NB4 (cell line): Measurements from ENCODE around the gene TENM4.
A peak's percentile ranks its signal among the peaks of the same experiment; 100 is the strongest.

Source experiments
- DNase-seq: peaks from one replicate; pipeline ENCODE4 v3.0.0; 2010; ENCODE audit warnings: low read depth
- H3K4me3 ChIP-seq: one replicate; pipeline ENCODE4 v1.5.1; 2011; ENCODE audit warnings: mild to moderate bottlenecking, low read depth, low read length, moderate library complexity
- CTCF ChIP-seq: IDR thresholded peaks from one replicate; pipeline ENCODE4 v1.5.1; 2012; ENCODE audit warnings: low read depth, low read length
- MAX ChIP-seq: IDR thresholded peaks from 2 replicates; pipeline ENCODE4 v1.6.1; 2011; ENCODE audit warnings: low read depth, low read length
- MYC ChIP-seq: IDR thresholded peaks from 2 replicates; pipeline ENCODE4 v1.6.1; 2011; ENCODE audit warnings: low read depth, low read length
- POLR2A ChIP-seq: IDR thresholded peaks from 2 replicates; pipeline ENCODE4 v1.6.1; 2011; ENCODE audit warnings: mild to moderate bottlenecking; ENCODE audit not compliant: insufficient read length; ENCODE audit errors: extremely low read depth

The TENM4 gene

GRCh38 chr11:79080551-79080950 is 360.3 kb downstream of the TENM4 start:
- TF ChIP-seq MAX (no peak), MYC (no peak), CTCF (no peak), POLR2A (no peak)
- no peak overlapping the region for H3K4me3 ChIP-seq
- no peak for DNase-seq

DNA sequence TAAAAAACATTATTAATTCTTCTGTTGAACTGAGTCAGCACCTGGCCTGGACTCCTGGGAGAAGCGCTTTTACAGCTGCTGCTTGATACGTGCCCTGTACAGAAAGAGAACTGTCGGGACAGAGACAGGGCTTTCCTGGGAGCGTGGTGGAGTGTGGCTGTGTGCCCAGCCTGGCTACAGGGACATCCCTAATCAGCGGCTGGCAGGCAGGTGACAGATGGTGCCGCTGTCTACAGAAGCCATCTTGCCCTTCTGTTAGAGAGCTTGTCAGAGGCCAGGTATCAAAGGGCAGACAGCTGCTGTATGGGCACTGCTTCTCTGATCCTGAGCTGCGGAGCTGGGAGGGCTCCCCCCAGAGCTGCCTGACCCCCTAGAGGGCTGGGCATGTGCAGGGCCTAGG is 361.8 kb downstream of the TENM4 start:
- no peak for DNase-seq
- TF ChIP-seq MAX (no peak), CTCF (no peak), POLR2A (no peak), MYC (no peak)
- no peak overlapping the region for H3K4me3 ChIP-seq

DNA sequence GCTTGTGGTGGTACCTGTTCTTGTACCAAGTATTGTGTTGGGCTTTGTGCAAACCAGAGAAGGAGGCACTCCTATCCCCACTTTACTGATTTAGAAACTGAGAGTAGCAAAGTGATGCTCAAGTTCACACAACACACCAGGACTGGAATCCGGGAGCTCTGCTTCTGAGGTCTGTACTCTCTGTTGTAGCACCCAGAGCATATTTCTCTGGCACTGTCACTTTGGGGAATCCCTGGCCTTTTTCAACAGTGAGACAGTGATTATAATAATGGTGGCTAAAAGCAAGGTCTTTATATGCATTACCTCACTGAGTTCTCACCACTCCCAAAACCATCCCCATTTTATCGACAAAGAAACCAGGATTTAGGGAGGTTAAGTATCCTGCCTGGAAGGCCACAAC is 362.4 kb downstream of the TENM4 start:
- DNase-seq, result no peak
- no peak overlapping the region for H3K4me3 ChIP-seq
- TF ChIP-seq CTCF, result no peak
- TF ChIP-seq POLR2A, result no peak
- no peak for TF ChIP-seq MAX
- no peak for TF ChIP-seq MYC

- no peak for TF ChIP-seq CTCF
- no peak for TF ChIP-seq MYC
- no peak for TF ChIP-seq POLR2A
- no peak for TF ChIP-seq MAX
- H3K4me3 ChIP-seq, result no peak overlapping the region
- no peak for DNase-seq
These were observed 363.0 kb downstream of the TENM4 start for GRCh38 chr11:79077702-79078330.

DNA sequence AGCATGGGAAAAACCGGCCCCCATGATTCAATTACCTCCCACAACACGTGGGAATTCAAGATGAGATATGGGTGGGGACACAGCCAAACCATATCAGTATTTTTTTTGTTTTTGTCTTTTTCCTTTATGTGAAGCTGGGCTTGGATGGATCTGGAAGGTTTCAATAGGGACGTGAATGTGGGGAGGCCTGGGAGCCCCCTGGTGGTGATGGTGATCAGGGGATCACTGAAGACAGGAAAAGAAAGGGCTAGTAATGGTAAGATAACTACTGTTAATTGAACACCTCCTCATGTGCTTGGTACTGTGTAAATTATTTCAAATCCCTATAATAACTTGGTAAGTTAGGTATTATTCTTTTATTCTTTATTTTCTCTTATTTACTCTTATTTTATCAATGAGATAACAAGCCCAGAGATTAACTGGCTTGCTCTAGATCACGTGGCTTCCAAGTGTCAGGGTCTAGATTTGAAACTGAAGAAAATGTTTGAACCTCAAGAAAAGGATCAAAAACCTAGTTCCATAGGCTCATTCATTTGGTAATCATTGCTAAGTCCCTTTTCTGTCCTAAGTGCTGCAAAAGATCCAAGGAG is 364.2 kb downstream of the TENM4 start:
- TF ChIP-seq CTCF (peak; percentile 87), POLR2A (no peak), MYC (no peak), MAX (no peak)
- peak; percentile 49 for DNase-seq
- H3K4me3 ChIP-seq, result no peak overlapping the region
